Activated T-helper 1 cell treated with anti-CD3 and anti-CD28 coated beads, Interleukin-12 subunit alpha, Interleukin-12 subunit beta, Interleukin-2, Interleukin-4 antibody, amounts not matched to agents 30 ng/mL and 10 ng/mL and 1 ng/mL, durations not matched to agents 14 hours and 24 hours and 36 hours (primary cell): ENCODE results near the gene DUSP23. TPM values are rescaled to one million over a fixed set of nuclear protein-coding genes. Genes with fewer than 3 reads are reported as not detected.

Experiments used
- total RNA-seq: library from RNA; stranded (reverse); gene quantifications from 2 replicates; pipeline ENCODE4 v1.2.3, GENCODE V29; 2022

DUSP23 gene
- total RNA-seq, 1 donor from 2014 or later = 22.4 TPM

Other genes with a start within 250 kb of the DUSP23 start
- gene OR10J5, start 245.0 kb upstream of the DUSP23 start, total RNA-seq = not detected in 2 replicates
- not detected in 2 replicates for gene APCS, start 193.1 kb upstream of the DUSP23 start, total RNA-seq
- not detected in 2 replicates for gene CRP, start 66.4 kb upstream of the DUSP23 start, total RNA-seq
- gene FCRL6, start 21.4 kb downstream of the DUSP23 start, total RNA-seq = not detected in 2 replicates
- gene SLAMF8, start 45.9 kb downstream of the DUSP23 start, total RNA-seq = 0.49 and 0.69 TPM in 2 replicates
- gene VSIG8, start 81.7 kb downstream of the DUSP23 start, total RNA-seq = not detected in 2 replicates
- gene CFAP45, start 119.2 kb downstream of the DUSP23 start, total RNA-seq = 0.78 and 1.7 TPM in 2 replicates
- 442 and 461 TPM in 2 replicates for gene TAGLN2, start 144.5 kb downstream of the DUSP23 start, total RNA-seq
- not detected in 2 replicates for gene IGSF9, start 164.7 kb downstream of the DUSP23 start, total RNA-seq
- gene SLAMF9, start 173.3 kb downstream of the DUSP23 start, total RNA-seq = not detected in 2 replicates